Mucosa of stomach (tissue), 1 donor: ENCODE results near the gene KLF16.
"Not testable (repeated sequence)": the region's sequence is repeated elsewhere in the genome, so short reads cannot be mapped to it uniquely, and the experiment has no call there.

Source experiments
- H3K27me3 ChIP-seq: one replicate; pipeline ENCODE4 v1.7.0; 2013; ENCODE audit warnings: mild to moderate bottlenecking, low read length; ENCODE audit not compliant: control insufficient read depth, insufficient read depth
- H3K36me3 ChIP-seq: one replicate; pipeline ENCODE4 v1.7.0; 2013; ENCODE audit warnings: low read length; ENCODE audit not compliant: control insufficient read depth, insufficient read depth
- H3K4me1 ChIP-seq: one replicate; pipeline ENCODE4 v1.7.0; 2013; ENCODE audit warnings: mild to moderate bottlenecking, low read length; ENCODE audit not compliant: control insufficient read depth, insufficient read depth
- H3K4me3 ChIP-seq: one replicate; pipeline ENCODE4 v1.7.0; 2013; ENCODE audit warnings: low read length
- H3K9ac ChIP-seq: one replicate; pipeline ENCODE4 v1.7.0; 2013; ENCODE audit warnings: mild to moderate bottlenecking, low read length, moderate library complexity
- H3K9me3 ChIP-seq: one replicate; pipeline ENCODE4 v1.7.0; 2013; ENCODE audit warnings: mild to moderate bottlenecking, low read length, moderate library complexity; ENCODE audit not compliant: control insufficient read depth
- donor health status: Pancreatic carcinoma.

The KLF16 gene

DNA sequence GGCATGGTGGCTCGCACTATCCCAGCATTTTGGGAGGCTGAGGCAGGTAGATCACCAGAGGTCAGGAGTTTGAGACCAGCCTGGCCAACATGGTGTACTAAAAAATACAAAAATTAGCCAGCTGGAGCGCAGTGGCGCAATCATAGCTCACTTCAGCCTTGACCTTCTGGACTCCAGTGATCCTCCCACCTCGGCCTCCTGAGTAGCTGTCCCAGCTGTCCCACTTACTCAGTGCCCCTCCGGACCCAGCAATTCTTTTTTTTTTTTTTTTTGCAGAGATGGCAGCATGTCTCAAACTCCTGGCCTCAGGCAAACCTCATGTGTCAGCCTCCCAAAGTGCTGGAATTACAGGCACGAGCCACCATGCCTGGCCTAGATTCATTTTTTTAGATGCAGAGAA, 39.5 kb upstream of the KLF16 start:
- Histone ChIP-seq H3K27me3 (no peaks in the 10 kb centered on the region), H3K4me3 (no peak overlapping the region), H3K4me1 (peaks cover 27% of the 10 kb centered on the region), H3K36me3 (no peaks in the 10 kb centered on the region), H3K9me3 (no peaks in the 10 kb centered on the region), H3K9ac (no peak overlapping the region)

DNA sequence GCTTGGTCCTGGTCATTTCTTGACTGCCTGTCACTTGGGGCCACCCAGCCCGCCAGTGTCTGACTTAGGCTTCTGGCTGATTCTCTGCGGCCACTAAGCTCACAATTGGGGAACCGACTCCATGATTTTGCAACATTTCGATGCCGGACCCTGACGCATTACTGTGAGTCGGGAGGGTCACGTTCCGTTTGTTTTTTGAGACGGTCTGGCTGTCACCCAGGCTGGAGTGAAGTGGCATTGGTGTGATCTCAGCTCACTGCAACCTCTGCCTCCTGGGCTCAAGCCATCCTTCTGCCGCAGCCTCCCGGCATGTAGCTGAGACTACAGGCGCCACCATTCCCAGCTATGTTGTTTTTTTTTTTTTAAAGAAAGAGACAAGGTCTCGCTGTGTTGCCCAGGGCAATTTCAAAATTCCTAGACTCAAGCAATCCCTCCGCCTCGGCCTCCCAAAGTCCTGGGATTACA, 38.6 kb upstream of the KLF16 start:
- Histone ChIP-seq H3K36me3 (no peaks in the 10 kb centered on the region), H3K4me3 (no peak overlapping the region), H3K9ac (no peak overlapping the region), H3K9me3 (no peaks in the 10 kb centered on the region), H3K27me3 (no peaks in the 10 kb centered on the region), H3K4me1 (peaks cover 28% of the 10 kb centered on the region)

DNA sequence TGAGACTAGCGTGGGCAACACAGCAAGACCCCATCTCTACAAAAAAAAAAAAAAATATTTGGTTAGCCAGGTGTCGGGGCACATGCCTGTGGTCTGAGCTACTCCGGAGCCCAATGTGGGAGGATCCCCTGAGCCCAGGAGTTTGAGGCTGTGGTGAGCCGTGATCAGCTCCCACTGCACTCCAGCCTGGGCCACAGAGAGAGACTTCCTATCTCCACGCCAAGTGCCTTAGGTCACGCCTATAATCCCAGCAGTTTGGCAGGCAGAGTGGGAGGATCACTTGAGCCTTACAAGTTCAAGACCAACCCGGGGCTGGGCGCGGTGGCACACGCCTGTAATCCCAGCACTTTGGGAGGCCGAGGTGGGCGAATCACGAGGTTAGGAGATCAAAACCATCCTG, 33.1 kb upstream of the KLF16 start:
- H3K4me3 ChIP-seq = no peak overlapping the region
- H3K4me1 ChIP-seq = peaks cover 10% of the 10 kb centered on the region
- H3K36me3 ChIP-seq = no peaks in the 10 kb centered on the region
- no peaks in the 10 kb centered on the region for H3K9me3 ChIP-seq
- H3K9ac ChIP-seq = no peak overlapping the region
- H3K27me3 ChIP-seq = no peaks in the 10 kb centered on the region

DNA sequence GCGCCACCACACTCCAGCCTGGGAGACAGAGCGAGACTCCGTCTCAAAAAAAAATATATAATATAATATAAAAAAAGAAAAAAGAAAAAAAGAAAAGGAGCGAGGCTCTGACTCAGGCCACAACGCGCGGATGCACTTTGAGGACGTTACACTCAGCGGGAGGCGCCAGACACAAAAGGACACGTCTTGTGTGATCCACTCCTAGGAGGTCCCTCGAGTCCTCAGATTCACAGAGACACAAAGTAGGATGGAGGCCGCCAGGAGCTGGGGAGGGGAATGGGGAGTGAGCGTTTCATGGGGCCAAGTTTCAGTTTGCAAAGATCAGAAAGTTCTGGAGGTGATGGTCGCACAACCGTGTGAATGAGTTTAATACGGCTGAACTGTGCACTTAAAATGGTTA, 30.4 kb upstream of the KLF16 start:
- H3K4me3 ChIP-seq = no peak overlapping the region

DNA sequence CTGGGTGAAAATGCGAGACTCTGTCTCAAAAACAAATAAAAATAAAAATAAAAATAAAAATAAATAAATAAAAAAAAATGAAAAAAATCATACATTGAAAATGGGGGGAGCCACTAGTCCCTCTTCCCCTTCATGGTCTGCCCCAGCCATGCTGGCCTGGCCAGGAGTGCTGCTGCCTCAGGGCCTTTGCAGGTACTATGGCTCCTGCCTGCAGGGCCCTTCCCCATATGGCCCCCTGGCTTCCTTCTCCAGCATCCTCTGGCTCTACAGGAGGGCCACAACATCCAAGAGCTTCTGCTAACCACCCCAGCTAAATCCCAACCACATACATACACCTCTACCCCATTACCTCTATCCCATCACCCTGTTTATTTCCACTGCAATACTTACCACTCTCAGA, 26.5 kb upstream of the KLF16 start:
- Histone ChIP-seq H3K36me3 (no peaks in the 10 kb centered on the region), H3K9ac (no peak overlapping the region), H3K27me3 (no peaks in the 10 kb centered on the region), H3K9me3 (no peaks in the 10 kb centered on the region), H3K4me3 (no peak overlapping the region), H3K4me1 (no peaks in the 10 kb centered on the region)

More for the DNA sequence above, 30.4 kb upstream of the KLF16 start:
- no peaks in the 10 kb centered on the region for H3K36me3 ChIP-seq
- peaks cover 10% of the 10 kb centered on the region for H3K4me1 ChIP-seq
- H3K9me3 ChIP-seq = no peaks in the 10 kb centered on the region
- no peaks in the 10 kb centered on the region for H3K27me3 ChIP-seq
- H3K9ac ChIP-seq = no peak overlapping the region

DNA sequence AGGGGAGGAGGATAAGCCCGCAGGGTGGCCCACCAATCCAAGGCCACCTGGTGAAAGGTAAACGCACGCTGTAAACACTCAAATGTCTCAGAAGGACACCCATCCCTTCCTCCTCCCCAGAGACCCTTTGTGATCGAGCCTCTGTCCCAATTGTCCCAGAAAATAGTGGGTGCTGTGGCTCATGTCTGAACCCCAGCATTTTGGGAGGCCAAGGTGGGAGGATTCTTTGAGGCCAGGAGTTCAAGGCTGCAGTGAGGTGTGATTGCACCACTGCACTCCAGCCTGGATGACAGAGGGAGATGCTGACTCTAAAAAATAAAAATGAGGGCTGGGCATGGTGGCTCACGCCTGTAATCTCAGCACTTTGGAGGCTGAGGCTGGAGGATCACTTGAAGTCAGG, 25.0 kb upstream of the KLF16 start:
- Histone ChIP-seq H3K36me3 (no peaks in the 10 kb centered on the region), H3K9ac (no peak overlapping the region), H3K27me3 (no peaks in the 10 kb centered on the region), H3K4me3 (no peak overlapping the region), H3K4me1 (peaks cover 11% of the 10 kb centered on the region), H3K9me3 (no peaks in the 10 kb centered on the region)

DNA sequence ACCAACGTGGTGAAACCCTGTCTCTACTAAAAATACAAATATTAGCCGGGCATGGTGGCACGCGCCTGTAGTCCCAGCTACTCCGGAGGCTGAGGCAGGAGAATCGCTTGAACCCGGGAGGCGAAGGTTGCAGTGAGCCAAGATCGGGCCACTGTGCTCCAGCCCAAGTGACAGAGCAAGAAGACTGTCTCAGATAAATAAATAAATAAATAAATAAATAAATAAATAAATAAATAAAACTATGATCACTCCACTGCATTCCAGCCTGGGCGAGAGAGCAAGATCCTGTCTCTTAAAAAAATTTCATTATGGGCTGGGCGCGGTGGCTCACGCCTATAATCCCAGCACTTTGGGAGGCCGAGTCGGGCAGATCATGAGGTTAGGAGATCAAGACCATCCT, 23.0 kb upstream of the KLF16 start:
- not testable (repeated sequence) for H3K36me3 ChIP-seq, H3K9ac ChIP-seq, H3K9me3 ChIP-seq, H3K4me3 ChIP-seq, H3K27me3 ChIP-seq
- peaks cover 21% of the 10 kb centered on the region for H3K4me1 ChIP-seq

DNA sequence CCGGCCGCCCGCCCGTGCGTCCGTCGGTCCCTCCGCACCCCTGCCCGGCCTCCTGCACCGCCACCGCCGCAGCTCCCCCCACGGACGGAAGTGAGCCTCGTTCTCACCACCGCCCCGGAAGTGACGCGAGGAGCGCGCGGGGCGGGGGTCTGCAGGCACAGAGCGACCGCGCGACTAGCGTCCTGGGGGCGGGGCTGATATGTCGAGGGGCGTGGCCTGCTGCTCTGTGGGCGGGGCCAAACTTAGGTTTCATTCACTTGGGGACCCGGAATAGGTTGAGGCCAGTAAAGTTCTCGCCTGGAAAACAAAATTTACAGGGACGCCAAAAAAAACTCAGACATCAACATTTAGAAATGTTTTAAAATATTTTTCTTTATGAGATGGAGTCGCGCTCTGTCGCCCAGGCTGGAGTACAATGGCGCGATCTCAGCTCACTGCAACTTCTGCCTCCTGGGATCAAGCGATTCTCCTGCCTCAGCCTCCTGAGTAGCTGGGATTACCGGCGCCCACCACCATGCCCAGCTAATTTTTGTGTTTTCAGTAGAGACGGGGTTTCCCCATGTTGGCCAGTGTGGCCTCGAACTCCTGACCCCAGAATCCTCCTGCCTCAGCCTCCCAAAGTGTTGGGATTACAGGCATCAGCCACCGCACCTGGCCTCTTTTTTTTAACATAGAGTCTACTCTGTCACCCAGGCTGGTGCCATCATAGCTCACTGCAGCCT, 22.2 kb upstream of the KLF16 start, which contains the start of gene ABHD17A:
ABHD17A (minus strand) TSS at position 99 of the 722 bp plus-strand sequence. CDS start 3,930 bp downstream, outside the sequence.
- peak within 1 kb of the TSS; percentile 72 for H3K9ac ChIP-seq
- peak within 1 kb of the TSS; percentile 60 for H3K4me3 ChIP-seq
- not testable (repeated sequence) for H3K9me3 ChIP-seq, H3K27me3 ChIP-seq, H3K36me3 ChIP-seq
- peaks cover 21% of the 10 kb centered on the region for H3K4me1 ChIP-seq

DNA sequence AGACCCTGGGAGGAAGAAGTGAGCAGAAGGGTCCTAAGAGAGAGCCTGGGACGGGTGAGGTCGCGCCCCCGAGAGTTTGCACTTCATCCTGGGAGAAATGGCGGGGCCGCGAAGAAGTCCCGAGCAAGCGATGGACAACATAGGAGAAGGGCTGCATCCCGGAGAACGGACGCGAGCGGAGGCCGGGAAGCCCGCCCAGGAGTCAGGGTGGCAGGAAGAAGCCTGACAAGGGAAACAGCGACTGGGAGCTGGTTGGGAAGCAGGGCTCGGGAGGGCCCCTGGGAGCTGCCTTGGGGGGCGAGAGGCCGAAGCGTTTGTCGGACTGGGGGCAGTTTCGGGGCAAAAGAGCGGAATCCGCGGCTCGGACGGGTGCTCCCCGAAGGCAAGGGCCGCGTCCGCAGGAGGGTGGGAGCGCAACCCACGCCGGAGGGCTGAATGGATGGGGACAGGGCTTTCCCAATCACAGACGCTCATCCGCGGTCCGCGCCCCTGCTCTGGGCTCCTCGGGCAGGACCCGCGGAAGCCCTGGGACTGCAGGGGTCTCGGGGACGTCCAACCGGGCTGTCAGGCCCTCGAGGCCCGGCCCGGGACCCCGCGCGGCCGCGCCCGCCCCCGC, 21.4 kb upstream of the KLF16 start:
- H3K4me1 ChIP-seq = peaks cover 21% of the 10 kb centered on the region
- no peaks in the 10 kb centered on the region for H3K9me3 ChIP-seq
- H3K27me3 ChIP-seq = no peaks in the 10 kb centered on the region
- H3K36me3 ChIP-seq = no peaks in the 10 kb centered on the region
- peak overlapping the region; percentile 60 for H3K4me3 ChIP-seq
- peak overlapping the region; percentile 72 for H3K9ac ChIP-seq

DNA sequence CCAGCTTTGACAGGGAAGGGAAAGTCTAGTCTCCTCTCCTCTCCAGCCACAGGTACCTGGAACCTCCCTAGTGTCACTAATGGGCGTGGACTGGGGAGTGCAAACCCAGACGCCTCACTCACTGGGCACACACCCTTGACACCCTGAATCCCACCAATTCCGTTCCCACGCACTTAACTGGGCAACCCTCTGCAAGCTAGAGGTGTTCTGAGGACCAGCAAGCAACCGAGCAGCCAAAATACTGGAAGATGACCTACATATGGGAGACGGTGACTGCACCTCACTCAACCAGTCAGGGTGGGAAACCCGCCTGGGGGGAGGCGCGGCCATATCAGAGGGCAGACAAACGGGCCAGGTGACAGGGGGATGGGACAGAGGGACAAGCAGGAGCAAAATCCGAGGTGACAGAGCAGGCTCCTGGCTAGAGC, 20.9 kb upstream of the KLF16 start:
- peak overlapping the region; percentile 60 for H3K4me3 ChIP-seq
- no peaks in the 10 kb centered on the region for H3K27me3 ChIP-seq
- peaks cover 21% of the 10 kb centered on the region for H3K4me1 ChIP-seq
- H3K9ac ChIP-seq = peak overlapping the region; percentile 72
- no peaks in the 10 kb centered on the region for H3K9me3 ChIP-seq
- no peaks in the 10 kb centered on the region for H3K36me3 ChIP-seq

DNA sequence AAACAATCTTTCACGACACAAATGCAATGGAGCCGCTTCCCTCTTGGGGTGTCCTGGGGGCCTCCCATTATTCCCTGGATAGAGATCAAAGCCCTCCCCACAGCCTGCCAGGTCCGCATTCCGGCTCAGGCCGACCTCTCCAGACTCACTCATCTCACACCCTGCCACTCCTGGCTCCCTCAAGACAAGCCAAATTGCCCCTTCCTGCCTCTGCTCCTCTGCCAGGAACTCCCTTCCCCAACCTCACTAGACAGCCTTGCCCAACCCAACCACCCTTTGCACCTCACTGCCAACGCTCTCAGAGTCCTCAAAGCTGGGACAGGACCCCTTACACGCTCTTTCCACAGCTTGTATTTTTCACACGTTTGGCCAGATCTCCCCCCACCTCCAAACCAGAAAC, 20.4 kb upstream of the KLF16 start:
- peak overlapping the region; percentile 60 for H3K4me3 ChIP-seq
- no peaks in the 10 kb centered on the region for H3K27me3 ChIP-seq
- H3K4me1 ChIP-seq = peaks cover 21% of the 10 kb centered on the region
- H3K9ac ChIP-seq = peak overlapping the region; percentile 72
- no peaks in the 10 kb centered on the region for H3K9me3 ChIP-seq
- H3K36me3 ChIP-seq = no peaks in the 10 kb centered on the region

DNA sequence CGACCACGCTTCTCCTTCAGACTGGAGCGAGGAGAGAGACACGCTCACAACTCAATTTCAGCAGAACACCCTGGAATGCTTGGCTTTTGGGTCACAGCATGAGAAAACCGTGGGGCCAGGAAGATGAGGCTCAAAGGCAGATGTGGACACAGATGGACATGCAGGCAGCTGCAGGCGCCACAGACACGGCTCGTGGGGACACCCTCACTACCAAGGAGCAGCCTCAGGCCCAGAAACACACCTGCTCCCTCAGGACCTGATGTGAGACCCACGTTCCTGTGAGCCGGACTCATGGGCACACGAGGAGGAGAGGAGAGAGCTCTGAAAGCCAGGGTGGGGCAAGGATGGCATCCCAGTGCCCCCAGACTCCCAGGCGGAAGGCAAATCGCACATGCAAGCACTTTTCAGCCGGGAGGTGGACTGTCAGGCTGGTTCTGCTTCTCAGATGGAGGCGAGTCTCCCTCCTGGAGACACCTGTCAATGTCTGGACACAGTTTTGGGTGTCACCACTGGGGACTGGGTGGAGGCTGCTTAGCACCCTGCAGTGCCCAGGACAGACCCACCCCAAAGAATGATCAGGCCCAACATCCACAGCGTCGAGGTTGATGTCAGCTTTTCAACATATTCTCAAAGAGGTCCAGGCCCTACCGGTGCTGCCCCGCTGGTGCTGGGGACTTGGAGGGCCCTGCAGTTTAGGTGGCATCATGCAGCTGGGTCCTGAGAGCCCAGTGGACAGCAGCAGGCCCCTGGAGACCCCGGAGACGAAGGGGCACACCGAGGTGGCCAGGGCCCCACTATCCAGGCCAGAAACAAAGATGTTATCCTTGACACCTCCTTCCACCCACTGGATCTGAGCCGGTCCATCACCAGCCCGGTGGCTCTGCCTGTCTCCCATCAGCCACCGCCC, 19.7 kb upstream of the KLF16 start:
- peak overlapping the region; percentile 15 for H3K9ac ChIP-seq
- H3K4me1 ChIP-seq = peaks cover 21% of the 10 kb centered on the region

More for the DNA sequence above, 19.7 kb upstream of the KLF16 start:
- Histone ChIP-seq H3K36me3 (no peaks in the 10 kb centered on the region), H3K4me3 (no peak overlapping the region), H3K27me3 (no peaks in the 10 kb centered on the region), H3K9me3 (no peaks in the 10 kb centered on the region)
